ENCODE results near the gene ADAT2. TPM values are rescaled to one million over a fixed set of nuclear protein-coding genes. Genes with fewer than 3 reads are reported as not detected.

Gene ADAT2
- polyA plus RNA-seq, 4 donors = 9.2 to 22.6 (median 12.0) TPM

DNA sequence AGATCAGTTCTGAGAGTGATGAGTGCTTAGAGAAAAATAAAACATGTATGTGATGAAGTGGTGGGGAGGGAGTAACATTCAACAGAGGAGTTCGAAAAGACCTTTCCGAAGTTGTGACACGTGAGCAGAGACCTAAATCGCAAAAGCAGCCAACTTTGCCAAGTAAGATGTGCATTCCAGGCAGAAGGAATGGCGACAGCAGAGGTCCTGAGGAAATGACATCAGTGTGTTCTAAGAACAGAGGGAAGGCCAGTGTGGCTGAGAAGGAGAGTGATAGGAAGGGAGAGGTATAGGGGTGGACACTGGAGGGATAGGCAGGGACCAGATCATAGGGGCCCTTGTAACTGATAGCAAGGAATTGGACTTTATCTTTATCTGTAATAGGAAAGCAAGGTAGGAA lies 51.3 kb downstream of the ADAT2 start:
- DNase-seq (ENCODE audit: low read depth in 4 of 4, low spot score in 3 of 4) = no peak

DNA sequence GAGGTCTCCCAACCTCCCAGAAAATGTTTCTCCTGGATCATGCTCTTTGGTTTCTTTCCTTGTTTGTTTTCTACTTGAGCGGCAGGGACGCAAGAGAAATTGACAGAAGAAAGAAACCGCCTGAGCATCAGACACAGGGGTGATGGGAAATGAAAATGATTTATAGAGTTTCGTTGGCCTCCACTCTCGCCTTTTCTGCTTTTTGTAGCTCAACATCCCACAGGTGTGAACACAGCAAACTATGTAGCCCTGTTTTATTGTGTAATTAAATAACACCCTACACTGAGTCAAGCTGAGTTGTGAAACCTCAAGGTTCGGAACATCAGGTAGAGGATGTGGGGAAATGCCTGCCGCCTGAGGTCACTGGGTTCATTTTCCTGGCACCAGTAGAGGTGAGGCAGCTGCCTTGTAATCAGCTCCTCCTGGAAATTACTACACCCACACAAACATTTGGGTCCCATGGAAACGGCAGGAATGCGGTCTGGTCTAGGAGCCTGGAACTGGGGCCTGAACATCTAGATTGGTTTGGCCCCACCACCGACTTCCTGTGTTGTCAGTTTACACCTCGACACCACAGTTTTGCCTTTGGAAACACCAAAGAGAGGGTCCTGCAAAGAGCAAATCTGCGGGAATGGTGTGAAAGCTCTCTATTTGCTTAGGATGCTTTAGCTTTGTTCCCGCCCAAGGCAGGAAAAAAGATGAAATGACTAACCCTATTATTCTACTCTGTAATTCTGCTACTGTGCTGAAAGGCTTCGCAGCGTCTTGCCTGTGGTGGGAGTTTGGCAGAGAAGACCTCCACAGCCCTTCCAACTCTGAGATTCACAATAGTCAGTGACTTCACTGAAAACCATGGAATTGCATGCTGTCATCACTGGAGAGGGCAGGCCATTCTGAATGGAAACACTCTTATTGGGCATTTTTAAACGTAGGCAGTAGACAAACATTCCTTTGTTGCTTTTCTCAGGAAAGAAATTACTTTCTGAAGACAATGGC lies 53.0 kb downstream of the ADAT2 start:
- peak in 3 of 4 donors; percentile 34 to 66 (median 41) for DNase-seq (ENCODE audit: low read depth in 4 of 4, low spot score in 3 of 4)

DNA sequence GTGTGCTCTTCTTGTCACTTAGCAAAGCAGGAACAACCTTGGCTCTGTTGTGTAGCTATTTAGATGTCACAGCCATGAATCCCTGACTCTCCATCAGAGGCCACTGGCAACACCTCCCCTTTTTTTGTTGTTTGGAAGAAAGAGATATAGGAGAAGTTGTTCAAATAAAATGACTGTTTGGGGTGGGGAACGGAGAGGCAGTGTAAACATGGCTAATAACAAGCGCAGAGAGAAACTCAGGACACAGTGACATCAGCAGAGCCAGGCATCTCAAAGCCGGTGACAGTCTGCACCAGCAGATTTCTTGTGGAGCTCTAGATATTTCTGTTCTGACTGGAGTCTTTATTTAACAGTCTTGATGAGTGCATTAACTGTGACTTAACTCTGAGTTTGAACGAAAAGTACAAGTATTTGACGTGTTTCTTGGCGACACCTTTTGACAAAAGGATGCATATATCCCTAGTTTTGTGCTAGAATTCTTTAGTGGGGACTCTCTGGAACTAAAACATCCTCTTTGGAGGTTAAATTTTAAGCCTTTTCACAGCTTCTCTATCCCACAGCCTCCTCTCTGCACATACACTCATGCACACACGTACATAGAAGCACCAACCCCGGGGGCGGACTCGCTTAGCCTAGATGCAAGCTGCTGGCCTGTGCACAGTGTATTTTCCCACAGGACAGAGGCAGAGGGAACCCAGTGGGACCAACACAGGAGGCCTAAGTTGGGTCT lies 53.8 kb downstream of the ADAT2 start:
- DNase-seq (ENCODE audit: low read depth in 4 of 4, low spot score in 3 of 4) = no peak

DNA sequence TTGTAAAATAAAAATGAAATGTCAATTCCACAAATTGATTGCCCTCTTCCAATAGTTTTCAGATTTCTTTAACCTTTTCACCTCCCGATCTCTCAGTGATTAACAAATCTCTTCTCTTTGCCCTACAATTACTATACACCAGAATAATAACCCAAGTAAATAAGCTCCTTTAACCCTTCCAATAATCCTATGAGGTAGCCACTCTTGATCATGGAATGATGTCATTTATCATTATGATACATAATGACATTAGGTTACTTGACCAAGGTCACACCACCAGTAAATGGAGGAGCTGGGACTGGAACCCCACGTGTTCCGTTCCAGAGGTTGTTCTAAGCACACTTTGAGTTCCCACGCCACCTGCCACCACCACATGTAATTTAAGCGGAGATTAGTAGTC lies 54.8 kb downstream of the ADAT2 start:
- DNase-seq (ENCODE audit: low read depth in 4 of 4, low spot score in 3 of 4) = no peak

DNA sequence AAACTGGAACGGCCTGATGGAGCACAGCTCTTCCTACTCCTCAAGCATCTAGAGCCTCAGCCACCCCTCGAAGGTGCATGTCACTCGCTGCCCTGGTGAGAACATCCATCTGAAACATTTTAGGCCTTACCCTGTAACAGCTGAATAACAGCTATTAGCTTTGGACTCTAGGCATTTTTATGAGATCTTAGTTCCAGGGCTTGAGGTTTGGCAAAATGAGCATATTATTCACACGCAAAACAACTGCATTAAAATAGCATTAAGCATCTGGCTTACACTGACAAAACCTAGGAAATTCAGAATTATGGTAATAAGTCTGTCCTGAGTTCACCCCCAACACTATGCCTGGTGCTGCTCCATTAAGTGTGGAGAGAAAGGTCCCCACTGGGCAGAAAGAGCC lies 56.1 kb downstream of the ADAT2 start:
- DNase-seq (ENCODE audit: low read depth in 4 of 4, low spot score in 3 of 4) = no peak

DNA sequence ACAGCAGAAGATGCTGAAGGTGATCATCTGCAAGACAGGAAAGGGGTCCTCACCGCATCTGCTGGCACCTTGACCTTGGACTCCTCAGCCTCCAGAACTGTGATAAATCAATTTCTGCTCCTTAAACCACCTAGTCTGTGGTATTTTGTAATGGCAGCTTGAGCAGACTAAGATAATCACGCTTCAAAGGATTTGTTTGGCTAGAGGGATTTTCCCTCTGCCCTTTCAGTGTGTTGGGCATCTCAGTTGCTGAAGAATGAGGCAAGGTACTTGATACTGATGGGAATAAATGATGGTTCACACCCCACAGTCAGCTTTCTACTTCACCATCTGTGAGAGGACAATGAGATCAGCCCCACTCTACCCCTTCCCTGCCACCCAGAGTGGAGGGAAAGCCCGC lies 60.2 kb downstream of the ADAT2 start:
- DNase-seq (ENCODE audit: low read depth in 4 of 4, low spot score in 3 of 4) = no peak

DNA sequence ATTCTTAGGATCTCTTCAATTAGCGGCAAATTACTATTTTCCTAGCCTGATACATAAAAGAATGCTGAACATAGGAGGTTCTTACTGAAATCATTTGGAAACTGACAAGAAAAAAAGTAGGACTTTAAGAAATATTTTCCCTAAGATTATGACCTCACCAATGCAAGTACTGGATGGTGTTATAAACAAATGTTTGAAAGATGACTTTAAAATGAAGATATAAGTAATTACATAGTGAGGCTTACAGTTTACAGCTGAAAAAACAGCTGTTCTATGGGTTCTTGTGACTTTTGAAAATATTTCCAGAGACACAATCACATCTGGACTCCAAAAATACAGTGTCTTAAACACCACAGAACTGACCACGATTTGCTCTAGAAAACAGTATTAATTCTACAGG lies 64.9 kb downstream of the ADAT2 start:
- DNase-seq (ENCODE audit: low read depth in 4 of 4, low spot score in 3 of 4) = no peak

DNA sequence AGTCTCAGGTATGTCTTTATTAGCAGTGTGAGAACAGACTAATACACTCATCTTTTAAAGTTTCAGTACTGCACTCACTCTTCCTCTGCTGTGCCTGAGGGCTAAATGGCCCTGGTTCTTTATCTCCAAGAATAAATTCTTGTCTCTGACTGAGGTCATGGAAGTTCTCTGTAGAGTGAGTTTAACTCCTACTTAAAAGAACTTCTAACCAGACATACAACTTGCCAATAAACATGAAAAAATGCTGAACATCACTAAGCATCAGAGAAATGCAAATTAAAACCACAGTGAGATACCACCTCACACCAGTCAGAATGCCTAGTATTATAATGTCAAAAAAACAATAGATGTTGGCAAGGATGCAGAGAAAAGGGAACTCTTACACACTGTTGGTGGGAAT lies 73.6 kb downstream of the ADAT2 start:
- no peak for DNase-seq (ENCODE audit: low read depth in 4 of 4, low spot score in 3 of 4)

DNA sequence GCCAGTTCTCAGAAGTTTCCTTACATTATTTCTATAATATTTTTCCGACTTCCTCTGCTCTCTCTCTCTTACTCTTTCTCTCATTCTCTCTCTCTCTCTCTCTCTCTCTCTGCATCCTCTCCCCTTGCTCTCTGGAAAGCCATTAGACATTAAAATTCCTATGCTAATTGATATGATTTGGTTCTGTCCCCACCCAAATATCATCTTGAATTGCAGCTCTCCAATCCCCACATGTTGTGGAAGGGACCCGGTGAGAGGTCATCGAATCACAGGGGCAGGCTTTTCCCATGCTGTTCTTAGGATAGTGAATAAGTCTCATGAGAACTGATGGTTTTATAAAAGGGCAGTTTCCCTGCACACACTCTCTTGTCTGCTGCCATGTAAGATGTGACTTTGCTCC lies 74.1 kb downstream of the ADAT2 start:
- no peak for DNase-seq (ENCODE audit: low read depth in 4 of 4, low spot score in 3 of 4)

DNA sequence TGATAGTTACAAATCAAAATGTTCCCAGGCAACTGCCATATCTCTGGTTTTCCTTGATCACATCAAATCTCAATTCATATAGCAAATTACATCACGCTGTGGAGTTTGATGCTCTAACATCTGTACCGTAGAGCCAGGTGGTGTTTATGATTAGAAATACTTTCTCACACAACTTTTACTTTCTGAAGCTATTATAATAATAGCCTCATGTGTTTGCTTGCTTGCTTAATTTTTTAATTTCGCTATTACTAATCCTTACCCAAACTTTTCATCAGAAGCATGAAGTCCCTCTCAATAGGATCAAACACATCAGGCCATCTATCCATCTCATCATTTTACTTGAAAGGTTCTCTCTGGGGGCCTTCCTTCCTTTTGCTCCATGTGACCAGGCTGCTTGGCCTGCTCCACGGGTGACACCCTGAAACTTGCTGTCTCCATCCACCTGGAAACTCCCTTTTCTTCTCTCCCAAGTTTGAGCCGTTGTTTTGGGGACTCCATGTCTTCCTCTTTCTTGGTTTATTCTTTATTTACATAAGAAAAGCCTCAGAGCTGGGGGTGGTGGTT lies 75.4 kb downstream of the ADAT2 start:
- DNase-seq (ENCODE audit: low read depth in 4 of 4, low spot score in 3 of 4) = no peak

DNA sequence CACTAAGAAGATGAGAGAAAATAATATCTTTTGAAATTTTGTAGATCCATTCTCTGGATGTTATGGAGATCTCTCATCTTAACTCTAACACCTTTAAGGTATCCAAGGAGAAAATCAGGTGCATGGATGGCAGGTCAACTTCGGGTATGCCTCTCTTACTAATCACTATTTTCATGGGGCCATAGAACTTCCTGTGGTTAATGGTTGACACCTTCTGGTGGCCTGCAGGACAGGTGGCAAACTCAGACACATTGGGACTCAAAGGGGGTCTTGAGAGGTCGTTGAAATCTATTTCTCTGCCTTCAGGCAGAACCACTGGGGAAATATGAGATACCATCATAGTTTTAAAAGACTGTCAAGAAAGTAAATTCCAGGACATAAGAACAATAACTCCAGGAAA lies 76.5 kb downstream of the ADAT2 start:
- DNase-seq (ENCODE audit: low read depth in 4 of 4, low spot score in 3 of 4) = no peak

Other genes starting within 250 kb of the ADAT2 start
- 10 to 100 TPM; 25.2 to 46.9 (median 39.8) TPM for gene PEX3, start 110 bp upstream of the ADAT2 start, polyA plus RNA-seq (ENCODE audit: insufficient read length in 4 of 4)
- gene FUCA2, start 61.0 kb upstream of the ADAT2 start, polyA plus RNA-seq (ENCODE audit: insufficient read length in 4 of 4) = 10 to 100 TPM; 59.5 to 71.5 (median 64.9) TPM
- 10 to 100 TPM; 28.4 to 93.7 (median 35.1) TPM for gene PHACTR2, start 227.3 kb upstream of the ADAT2 start, polyA plus RNA-seq (ENCODE audit: insufficient read length in 4 of 4)

All from left renal pelvis (tissue), 4 donors.